Stimulated activated CD8-positive, alpha-beta memory T cell treated with anti-CD3 and anti-CD28 coated beads, Interleukin-15, amount 100 ng/mL, for 1 hour (primary cell): ENCODE results near the gene ZNF750.

Experiments
- DNase-seq: peaks from one replicate; pipeline ENCODE4 v3.0.0-alpha.2; 2020; ENCODE audit warnings: low read depth

The ZNF750 gene

GRCh38 chr17:82872591-82873520 is 33.0 kb upstream of the ZNF750 start:
- DNase-seq: no peak

- no peak for DNase-seq
These were observed 32.1 kb upstream of the ZNF750 start for GRCh38 chr17:82871776-82872561.

GRCh38 chr17:82871056-82871775 is 31.4 kb upstream of the ZNF750 start:
- no peak for DNase-seq

- no peak for DNase-seq
These were observed 30.7 kb upstream of the ZNF750 start for GRCh38 chr17:82870541-82870940.

- no peak for DNase-seq
These were observed 30.3 kb upstream of the ZNF750 start for GRCh38 chr17:82870091-82870491.

- no peak for DNase-seq
These were observed 29.7 kb upstream of the ZNF750 start for GRCh38 chr17:82869536-82869935.

- DNase-seq: no peak
These were observed 28.9 kb upstream of the ZNF750 start for GRCh38 chr17:82868715-82869131.

GRCh38 chr17:82867763-82868325 is 28.0 kb upstream of the ZNF750 start:
- no peak for DNase-seq

GRCh38 chr17:82866590-82867191 is 26.9 kb upstream of the ZNF750 start:
- DNase-seq: no peak

GRCh38 chr17:82865774-82866395 is 26.1 kb upstream of the ZNF750 start:
- no peak for DNase-seq

GRCh38 chr17:82865274-82865673 is 25.5 kb upstream of the ZNF750 start:
- no peak for DNase-seq

- DNase-seq: no peak
These were observed 25.0 kb upstream of the ZNF750 start for GRCh38 chr17:82864713-82865248.

GRCh38 chr17:82863941-82864712 is 24.3 kb upstream of the ZNF750 start:
- peak; percentile 64 for DNase-seq

- DNase-seq: no peak
These were observed 23.6 kb upstream of the ZNF750 start for GRCh38 chr17:82863383-82863940.

GRCh38 chr17:82862737-82863382 is 23.0 kb upstream of the ZNF750 start:
- DNase-seq: no peak

GRCh38 chr17:82862191-82862590 is 22.4 kb upstream of the ZNF750 start:
- no peak for DNase-seq

- no peak for DNase-seq
These were observed 21.6 kb upstream of the ZNF750 start for GRCh38 chr17:82861393-82861775.

GRCh38 chr17:82860606-82861392 is 21.0 kb upstream of the ZNF750 start:
- DNase-seq: no peak
